Heart left ventricle (tissue), 13 donors: Measurements from ENCODE around the gene PTPN21.

Experiments
- POLR2A ChIP-seq, 2 donors: fragments of 450-650 bp; IDR thresholded peaks; one replicate each; pipeline ENCODE4 v1.6.1; 2017; ENCODE audit warnings: antibody characterized with exemption in 2 of 2, mild to moderate bottlenecking in 2 of 2, moderate library complexity in 2 of 2
- TF ChIP-seq, protein P1 (sequence below), 12 donors: fragments of 200-600 bp; sonication (generic) in 4 of 12; IDR thresholded peaks; one replicate each; pipeline versions ENCODE4 v1.5.0 to v1.8.0; 2018 to 2022; ENCODE audit warnings: antibody characterized with exemption in 12 of 12, mild to moderate bottlenecking in 5 of 12
- donor health status: ischemic (EF 13 %, LVEDD 7.1; RV severe dilation, severe dysfunction).
- donor health status: DM: no; HTN: yes; CAD: no.
- donor health status: DM: no; HTN: no; CAD: no.
- donor health status: ischemic (EF 25% LVEDD 6.9; RV normal size, moderate dysfunction).
- donor health status: ischemic (EF 25% LVEDD 5.7; RV mildly dilated, moderate dysfunction).
- donor health status: ischemic (EF 35%, LVEDD 5.7; RV mildly dilated, moderate dysfunction).
- donor health status: nonischemic (EF 11% LVEDD 7.7; RV severe dilation, severe dysfunction).
- donor health status: DM: yes; HTN: yes; CAD: no.
- donor health status: PGD.
- donor health status: ischemic (EF 29% LVEDD 5.4; RV normal size, mild dysfunction).
- donor health status: nonischemic (EF 23%, LVEDD 6.1; RV moderate dilation, normal function).

GRCh38 chr14:88481794-88482193 lies 73.0 kb downstream of the PTPN21 start:
- TF ChIP-seq, protein P1, sequence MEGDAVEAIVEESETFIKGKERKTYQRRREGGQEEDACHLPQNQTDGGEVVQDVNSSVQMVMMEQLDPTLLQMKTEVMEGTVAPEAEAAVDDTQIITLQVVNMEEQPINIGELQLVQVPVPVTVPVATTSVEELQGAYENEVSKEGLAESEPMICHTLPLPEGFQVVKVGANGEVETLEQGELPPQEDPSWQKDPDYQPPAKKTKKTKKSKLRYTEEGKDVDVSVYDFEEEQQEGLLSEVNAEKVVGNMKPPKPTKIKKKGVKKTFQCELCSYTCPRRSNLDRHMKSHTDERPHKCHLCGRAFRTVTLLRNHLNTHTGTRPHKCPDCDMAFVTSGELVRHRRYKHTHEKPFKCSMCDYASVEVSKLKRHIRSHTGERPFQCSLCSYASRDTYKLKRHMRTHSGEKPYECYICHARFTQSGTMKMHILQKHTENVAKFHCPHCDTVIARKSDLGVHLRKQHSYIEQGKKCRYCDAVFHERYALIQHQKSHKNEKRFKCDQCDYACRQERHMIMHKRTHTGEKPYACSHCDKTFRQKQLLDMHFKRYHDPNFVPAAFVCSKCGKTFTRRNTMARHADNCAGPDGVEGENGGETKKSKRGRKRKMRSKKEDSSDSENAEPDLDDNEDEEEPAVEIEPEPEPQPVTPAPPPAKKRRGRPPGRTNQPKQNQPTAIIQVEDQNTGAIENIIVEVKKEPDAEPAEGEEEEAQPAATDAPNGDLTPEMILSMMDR (IDR thresholded peaks at IDR 0.05), result no peak
- no peak for TF ChIP-seq POLR2A (IDR thresholded peaks at IDR 0.05)
